CD14-positive monocyte (primary cell): Measurements from ENCODE around the gene FAAP20. TPM values are rescaled to one million over a fixed set of nuclear protein-coding genes. Genes with fewer than 3 reads are reported as not detected.
A peak's percentile ranks its signal among the peaks of the same experiment; 100 is the strongest.

ENCODE experiments used
- DNase-seq, 3 donors: peaks; one replicate each; pipeline ENCODE4 v3.0.0-alpha.2; 2011 to 2022
- H2AFZ ChIP-seq: 2 replicates; pipeline ENCODE4 v1.6.0; 2012; ENCODE audit warnings: mild to moderate bottlenecking, low read depth, low read length, inconsistent platforms; ENCODE audit not compliant: insufficient read depth, poor library complexity, severe bottlenecking
- H3K27ac ChIP-seq, 2 donors: 1 replicate in 1 of 2; 2 replicates in 1 of 2; pipeline ENCODE4 v1.5.1; 2012 to 2013; ENCODE audit warnings: low read length in 2 of 2, control low read depth in 1 of 2, inconsistent platforms in 1 of 2, low read depth in 1 of 2, mild to moderate bottlenecking in 1 of 2
- H3K27me3 ChIP-seq, 2 donors: one replicate each; pipeline versions ENCODE4 v1.6.0 to v1.6.1; 2011 to 2013; ENCODE audit warnings: low read length in 2 of 2; ENCODE audit not compliant: control insufficient read depth in 2 of 2, insufficient read depth in 2 of 2
- H3K36me3 ChIP-seq, 2 donors: replicated peaks in 1 of 2; 1 replicate in 1 of 2; 2 replicates in 1 of 2; pipeline versions ENCODE4 v1.5.1 to v1.6.1; 2012 to 2013; ENCODE audit warnings: low read length in 2 of 2, control low read depth in 1 of 2, inconsistent platforms in 1 of 2, mild to moderate bottlenecking in 1 of 2; ENCODE audit not compliant: insufficient read depth in 2 of 2, control insufficient read depth in 1 of 2
- H3K4me1 ChIP-seq, 2 donors: 1 replicate in 1 of 2; 2 replicates in 1 of 2; pipeline versions ENCODE4 v1.5.1 to v1.6.1; 2012 to 2013; ENCODE audit warnings: low read length in 2 of 2, control low read depth in 1 of 2, inconsistent platforms in 1 of 2, mild to moderate bottlenecking in 1 of 2, moderate library complexity in 1 of 2; ENCODE audit not compliant: insufficient read depth in 2 of 2, control insufficient read depth in 1 of 2
- H3K4me2 ChIP-seq: replicated peaks from 2 replicates; pipeline ENCODE3; 2012; ENCODE audit warnings: low read length, moderate library complexity, mild to moderate bottlenecking; ENCODE audit not compliant: poor library complexity, severe bottlenecking; ENCODE audit errors: extremely low read depth
- H3K4me3 ChIP-seq, 3 experiments: fragments of 200-600 bp in 1 of 3; sonication (generic) in 1 of 3; replicated peaks in 1 of 3; 1 replicate in 2 of 3; 2 replicates in 1 of 3; pipeline ENCODE4 v1.5.1; 2011 to 2013; ENCODE audit warnings: low read length in 3 of 3, mild to moderate bottlenecking in 3 of 3, control low read depth in 2 of 3, low read depth in 2 of 3, inconsistent platforms in 1 of 3, moderate library complexity in 1 of 3
- H3K79me2 ChIP-seq: 2 replicates; pipeline ENCODE4 v1.6.0; 2012; ENCODE audit warnings: mild to moderate bottlenecking, control low read depth, inconsistent platforms, low read length, moderate library complexity; ENCODE audit not compliant: insufficient read depth
- H3K9ac ChIP-seq: 2 replicates; pipeline ENCODE4 v1.6.0; 2017; ENCODE audit warnings: low read length, mild to moderate bottlenecking; ENCODE audit not compliant: insufficient read depth, poor library complexity, severe bottlenecking
- H3K9me3 ChIP-seq, 2 donors: replicated peaks in 1 of 2; 1 replicate in 1 of 2; 2 replicates in 1 of 2; pipeline versions ENCODE4 v1.5.1 to v1.6.1; 2012 to 2013; ENCODE audit warnings: low read length in 2 of 2, control low read depth in 1 of 2; ENCODE audit not compliant: control insufficient read depth in 1 of 2, insufficient read depth in 1 of 2
- H4K20me1 ChIP-seq: 2 replicates; pipeline ENCODE4 v1.6.0; 2012; ENCODE audit warnings: mild to moderate bottlenecking, low read length, control low read depth, moderate library complexity; ENCODE audit not compliant: insufficient read depth
- H3K27ac Mint-ChIP-seq, 7 donors: one replicate each; pipeline ENCODE4 v1.8.0; 2020; ENCODE audit warnings: mild to moderate bottlenecking in 7 of 7, mixed read lengths in 7 of 7, moderate library complexity in 6 of 7, inconsistent platforms in 2 of 7
- H3K27me3 Mint-ChIP-seq, 3 donors: one replicate each; pipeline ENCODE4 v1.8.0; 2021 to 2022; ENCODE audit warnings: low read depth in 3 of 3, mild to moderate bottlenecking in 3 of 3, mixed read lengths in 3 of 3, moderate library complexity in 3 of 3, inconsistent platforms in 1 of 3
- H3K36me3 Mint-ChIP-seq, 2 donors: one replicate each; pipeline ENCODE4 v1.8.0; 2020; ENCODE audit warnings: mixed read lengths in 2 of 2, inconsistent platforms in 1 of 2, mild to moderate bottlenecking in 1 of 2
- H3K4me1 Mint-ChIP-seq: one replicate; pipeline ENCODE4 v1.8.0; 2020; ENCODE audit warnings: mild to moderate bottlenecking, mixed read lengths
- H3K4me3 Mint-ChIP-seq, 2 donors: one replicate each; pipeline ENCODE4 v1.8.0; 2020; ENCODE audit warnings: mild to moderate bottlenecking in 2 of 2, mixed read lengths in 2 of 2, moderate library complexity in 1 of 2
- H3K9me3 Mint-ChIP-seq, 7 donors: one replicate each; pipeline ENCODE4 v1.8.0; 2020 to 2022; ENCODE audit warnings: mixed read lengths in 7 of 7, mild to moderate bottlenecking in 6 of 7, moderate library complexity in 6 of 7, inconsistent platforms in 2 of 7
- WGBS: methylation state at CpG from one replicate; pipeline ENCODE4 v1.1.5; 2013; ENCODE audit warnings: missing lambda C conversion rate; ENCODE audit not compliant: insufficient coverage; 5-methylcytosine and 5-hydroxymethylcytosine counted together
- intact Hi-C, 2 donors: fragments of 100-400 bp; cut with micrococcal nuclease; formaldehyde crosslinking; loops; one replicate each; pipeline versions ENCODE4 v1.15.0 to v1.15.1; 2023
- polyA plus RNA-seq, 3 donors: library from polyadenylated mRNA; depleted of rRNA in 1 of 3; unstranded in 2 of 3; stranded (reverse) in 1 of 3; fragments of 300-500 nt in 2 of 3; fragments of >200 nt in 1 of 3; fragmentation: Illumina TruSeq in 2 of 3; gene quantifications; 1 replicate in 2 of 3; 2 replicates in 1 of 3; pipeline ENCODE4 v1.2.3, GENCODE V29; 2012 to 2021
- TF ChIP-seq, protein P1 (sequence below): fragments of 200-600 bp; IDR thresholded peaks from one replicate; pipeline ENCODE4 v1.8.0; 2022; ENCODE audit warnings: antibody characterized with exemption, mild to moderate bottlenecking

FAAP20 gene
- polyA plus RNA-seq, 3 donors: 11.8 to 49.3 (median 35.1) TPM

DNA sequence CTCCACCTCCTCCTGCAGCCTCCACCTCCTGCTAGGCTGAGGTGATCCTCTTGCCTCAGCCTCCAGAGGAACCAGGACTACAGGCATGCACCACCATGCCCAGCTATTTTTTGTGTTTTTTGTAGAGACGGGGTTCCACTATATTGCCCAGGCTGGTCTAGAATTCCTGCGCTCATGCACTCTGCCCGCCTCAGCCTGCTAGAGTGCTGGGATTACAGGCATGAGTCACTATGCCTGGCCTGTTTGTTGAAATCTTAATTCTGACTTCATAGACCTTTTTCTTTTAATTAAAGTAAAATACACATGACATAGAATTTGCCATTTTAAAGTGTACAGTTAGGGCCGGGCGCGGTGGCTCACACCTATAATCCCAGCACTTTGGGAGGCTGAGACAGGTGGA, 42.7 kb downstream of the FAAP20 start:
- Histone ChIP-seq H3K4me2 (peak overlapping the region; percentile 38), H3K27ac (peak overlapping the region; percentile 99), H3K9ac (peak overlapping the region; percentile 73), H3K36me3 (no peaks in the 10 kb centered on the region), H3K4me1 (peaks cover 65 to 72% of the 10 kb centered on the region in 2 donors), H4K20me1 (no peaks in the 10 kb centered on the region), H3K27me3 (no peaks in the 10 kb centered on the region), H3K79me2 (peaks cover 4% of the 10 kb centered on the region), H2AFZ (no peak overlapping the region), H3K9me3 (no peaks in the 10 kb centered on the region), H3K4me3 (peak overlapping the region in 1 of 3 experiments; percentile 53)
- TF ChIP-seq, protein P1, sequence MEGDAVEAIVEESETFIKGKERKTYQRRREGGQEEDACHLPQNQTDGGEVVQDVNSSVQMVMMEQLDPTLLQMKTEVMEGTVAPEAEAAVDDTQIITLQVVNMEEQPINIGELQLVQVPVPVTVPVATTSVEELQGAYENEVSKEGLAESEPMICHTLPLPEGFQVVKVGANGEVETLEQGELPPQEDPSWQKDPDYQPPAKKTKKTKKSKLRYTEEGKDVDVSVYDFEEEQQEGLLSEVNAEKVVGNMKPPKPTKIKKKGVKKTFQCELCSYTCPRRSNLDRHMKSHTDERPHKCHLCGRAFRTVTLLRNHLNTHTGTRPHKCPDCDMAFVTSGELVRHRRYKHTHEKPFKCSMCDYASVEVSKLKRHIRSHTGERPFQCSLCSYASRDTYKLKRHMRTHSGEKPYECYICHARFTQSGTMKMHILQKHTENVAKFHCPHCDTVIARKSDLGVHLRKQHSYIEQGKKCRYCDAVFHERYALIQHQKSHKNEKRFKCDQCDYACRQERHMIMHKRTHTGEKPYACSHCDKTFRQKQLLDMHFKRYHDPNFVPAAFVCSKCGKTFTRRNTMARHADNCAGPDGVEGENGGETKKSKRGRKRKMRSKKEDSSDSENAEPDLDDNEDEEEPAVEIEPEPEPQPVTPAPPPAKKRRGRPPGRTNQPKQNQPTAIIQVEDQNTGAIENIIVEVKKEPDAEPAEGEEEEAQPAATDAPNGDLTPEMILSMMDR: no peak
- H3K36me3 Mint-ChIP-seq: peaks cover 12% of the 10 kb centered on the region in 2 donors
- peaks cover 5% of the 10 kb centered on the region for H3K4me1 Mint-ChIP-seq
- peaks cover 0 to 6% (median 0%) of the 10 kb centered on the region in 7 donors for H3K9me3 Mint-ChIP-seq
- H3K4me3 Mint-ChIP-seq: peak overlapping the region in 1 of 2 donors; percentile 58
- H3K27ac Mint-ChIP-seq: no peak overlapping the region
- intact Hi-C loops: no loop called here
- 94% methylated on average over 3 of the region's 6 CpGs for WGBS
- H3K27me3 Mint-ChIP-seq: peaks cover 0 to 4% (median 2%) of the 10 kb centered on the region in 3 donors
- DNase-seq: peak in 2 of 3 donors; percentile 45 to 51

DNA sequence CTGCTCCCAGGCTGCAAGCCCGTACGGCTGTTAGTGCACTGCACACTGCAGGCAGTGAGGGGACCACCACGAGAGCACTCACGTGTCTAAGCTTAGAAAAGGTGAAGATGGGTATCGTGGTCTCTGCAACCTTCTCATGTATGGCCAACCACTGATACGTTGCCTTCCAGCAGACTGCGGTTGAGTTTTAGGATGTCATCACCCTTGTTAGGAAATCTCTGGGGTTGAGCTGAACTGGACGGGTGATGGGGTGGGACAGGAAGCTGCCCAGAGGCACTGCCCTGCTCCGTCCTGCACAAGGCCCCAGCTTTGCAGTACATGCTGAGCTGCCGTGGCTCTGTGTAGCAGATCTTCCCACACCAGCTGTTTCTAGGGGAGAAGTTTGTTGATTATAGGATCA, 43.3 kb downstream of the FAAP20 start:
- peak overlapping the region; percentile 73 for H3K9ac ChIP-seq
- no peaks in the 10 kb centered on the region for H4K20me1 ChIP-seq
- H3K4me3 ChIP-seq: peak overlapping the region in 2 of 3 experiments; percentile 14 to 53
- intact Hi-C loops: no loop called here
- Mint-ChIP-seq H3K4me1 (peaks cover 5% of the 10 kb centered on the region), H3K9me3 (peaks cover 0 to 6% (median 0%) of the 10 kb centered on the region in 7 donors), H3K4me3 (peak overlapping the region; percentile 58 to 77), H3K36me3 (peaks cover 10 to 12% of the 10 kb centered on the region in 2 donors), H3K27me3 (peaks cover 0 to 3% (median 2%) of the 10 kb centered on the region in 3 donors), H3K27ac (no peak overlapping the region)
- H2AFZ ChIP-seq: no peak overlapping the region
- H3K9me3 ChIP-seq: no peaks in the 10 kb centered on the region
- H3K36me3 ChIP-seq: no peaks in the 10 kb centered on the region
- peak overlapping the region; percentile 99 for H3K27ac ChIP-seq
- H3K27me3 ChIP-seq: no peaks in the 10 kb centered on the region
- H3K79me2 ChIP-seq: peaks cover 4% of the 10 kb centered on the region
- TF ChIP-seq, protein P1: no peak
- H3K4me1 ChIP-seq: peaks cover 71 to 79% of the 10 kb centered on the region in 2 donors
- DNase-seq: peak; percentile 91 to 95 (median 94)
- WGBS: 0% methylated on average over 5 of the region's 10 CpGs
- peak overlapping the region; percentile 38 for H3K4me2 ChIP-seq
